HG03460 (cell line): ENCODE results near the gene BRAF.
"Not testable (repeated sequence)": the region's sequence is repeated elsewhere in the genome, so short reads cannot be mapped to it uniquely, and the experiment has no call there.

ENCODE experiments used
- ATAC-seq: cut with Tn5 transposase; IDR thresholded peaks from one replicate; pipeline ENCODE4 v1.9.1; 2021; ENCODE audit not compliant: unreplicated experiment

Gene BRAF

DNA sequence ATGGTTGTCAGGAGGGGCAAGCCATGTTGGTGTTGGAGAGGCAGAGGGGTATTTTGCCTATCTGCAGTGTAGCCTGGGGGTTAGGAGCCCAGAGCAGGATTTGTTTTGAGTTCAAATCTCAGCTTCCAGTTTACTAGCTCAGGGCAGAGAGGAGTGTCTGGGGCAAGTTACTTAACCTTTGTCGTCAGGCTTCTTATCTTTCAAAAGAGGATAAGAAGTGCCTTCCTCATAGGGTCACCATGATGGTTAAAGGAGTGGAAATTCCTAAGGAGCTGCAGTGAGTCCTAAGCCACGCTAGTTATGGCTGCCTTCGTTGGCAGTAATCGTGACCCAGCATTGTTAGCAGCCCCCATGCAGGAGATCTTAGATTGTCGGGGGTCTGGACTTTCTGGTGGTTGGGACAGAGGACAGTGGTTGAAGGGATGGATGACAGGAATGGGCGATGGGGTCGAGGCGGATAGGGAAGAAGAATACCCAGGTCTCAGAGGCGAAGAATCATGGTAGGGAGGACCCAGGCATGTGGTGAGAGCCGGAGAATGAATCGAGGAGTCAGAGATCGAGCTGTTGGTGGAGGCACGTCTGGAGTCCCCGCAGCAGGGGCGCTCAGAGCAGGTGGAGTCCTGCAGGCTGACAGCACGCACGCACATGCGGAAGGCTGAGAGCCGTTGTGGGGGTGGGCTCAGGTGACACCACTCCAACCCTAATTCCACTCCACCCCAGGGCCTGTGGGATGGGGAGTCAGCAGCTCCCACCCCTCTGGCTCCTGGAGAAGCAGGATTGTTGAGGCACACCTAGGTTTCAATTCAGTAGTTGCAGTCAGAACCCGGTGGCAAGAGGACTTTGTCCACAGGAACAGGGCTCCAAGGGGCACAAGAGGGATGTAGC lies 240.4 kb downstream of the BRAF start:
- no peak for ATAC-seq

DNA sequence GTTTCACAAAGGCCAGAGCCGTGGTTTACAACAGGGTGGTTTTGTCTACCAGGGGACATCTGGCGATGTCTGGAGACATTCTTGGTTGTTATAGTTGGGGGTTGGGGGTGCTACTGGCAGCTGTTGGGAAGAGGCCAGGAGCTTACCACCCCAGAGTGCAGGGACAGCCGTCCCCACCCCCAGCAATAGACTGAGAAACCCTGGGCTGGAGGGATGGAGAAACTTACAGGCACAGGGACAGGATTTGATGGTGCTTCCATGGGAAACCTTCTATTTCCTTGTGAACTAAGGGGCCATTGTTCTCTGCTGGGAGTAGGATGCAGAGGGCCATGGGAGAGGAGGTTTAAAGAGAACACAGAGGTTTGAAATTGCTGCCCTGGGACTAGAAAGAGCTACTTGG lies 241.1 kb downstream of the BRAF start:
- no peak for ATAC-seq

- ATAC-seq = no peak
Measured at GRCh38 chr7:140681766-140682165, 243.0 kb downstream of the BRAF start.

- ATAC-seq = no peak
Measured at GRCh38 chr7:140680886-140681285, 243.8 kb downstream of the BRAF start.

- no peak for ATAC-seq
Measured at GRCh38 chr7:140679186-140679585, 245.5 kb downstream of the BRAF start.

GRCh38 chr7:140678816-140679130 lies 246.0 kb downstream of the BRAF start:
- ATAC-seq = no peak

DNA sequence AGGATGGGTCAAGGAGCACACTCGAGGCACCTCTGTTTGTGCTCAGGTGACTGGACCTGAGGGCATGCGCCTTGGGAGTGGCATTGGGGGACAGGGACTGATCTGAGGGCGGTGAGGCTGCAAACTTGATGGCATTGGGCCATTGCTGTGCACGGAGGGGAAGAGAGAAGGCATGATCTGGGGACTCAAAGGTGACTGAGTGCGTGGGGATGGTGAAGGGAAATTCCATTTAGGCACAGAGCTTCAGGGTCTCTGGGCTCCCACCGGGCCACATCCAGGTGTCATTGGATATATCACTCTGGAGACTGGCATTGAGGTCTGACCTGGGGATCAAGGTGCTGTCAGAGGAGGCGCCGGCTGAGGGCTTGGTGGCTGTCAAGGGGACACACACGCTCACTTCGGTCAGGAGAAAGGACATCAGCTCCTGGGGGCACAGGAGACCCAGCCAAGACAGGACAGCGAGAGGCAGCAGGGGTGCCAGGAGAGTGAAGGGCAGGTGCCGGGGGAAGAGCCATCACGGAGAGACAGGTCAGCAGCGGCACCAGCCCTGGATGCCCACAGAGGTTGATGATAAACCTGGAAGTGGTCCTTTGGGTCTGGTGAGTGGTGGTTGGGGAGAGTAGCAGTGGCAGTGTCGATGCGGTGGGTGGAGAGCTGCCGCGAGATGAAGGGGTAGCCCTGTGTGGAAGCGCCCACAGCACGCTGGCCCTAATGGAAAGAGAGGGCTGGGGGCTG lies 246.5 kb downstream of the BRAF start:
- ATAC-seq = no peak

GRCh38 chr7:140677496-140677895 lies 247.2 kb downstream of the BRAF start:
- ATAC-seq = no peak

- not testable (repeated sequence) for ATAC-seq
Measured at GRCh38 chr7:140676956-140677355, 247.8 kb downstream of the BRAF start.

DNA sequence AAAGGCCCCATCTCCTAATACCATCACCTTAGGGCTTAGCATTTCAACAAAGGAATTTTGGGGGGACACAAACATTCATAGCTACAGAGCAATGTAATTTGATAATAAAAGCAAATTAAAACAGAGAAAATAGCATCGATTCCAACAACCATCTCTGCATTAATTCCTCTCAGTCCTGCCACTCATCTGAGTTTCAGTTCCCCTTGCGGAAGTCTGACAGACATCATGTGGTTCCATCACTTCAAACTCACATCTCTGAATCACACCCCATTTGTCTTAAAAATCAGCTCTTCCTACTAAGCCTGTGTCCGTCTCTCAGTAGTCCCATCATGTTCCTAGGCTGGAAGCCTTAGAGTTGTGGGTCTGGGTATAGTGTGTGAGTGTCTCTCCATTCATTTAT lies 248.4 kb downstream of the BRAF start:
- ATAC-seq = peak; percentile 47

GRCh38 chr7:140675726-140676125 lies 249.0 kb downstream of the BRAF start:
- no peak for ATAC-seq

DNA sequence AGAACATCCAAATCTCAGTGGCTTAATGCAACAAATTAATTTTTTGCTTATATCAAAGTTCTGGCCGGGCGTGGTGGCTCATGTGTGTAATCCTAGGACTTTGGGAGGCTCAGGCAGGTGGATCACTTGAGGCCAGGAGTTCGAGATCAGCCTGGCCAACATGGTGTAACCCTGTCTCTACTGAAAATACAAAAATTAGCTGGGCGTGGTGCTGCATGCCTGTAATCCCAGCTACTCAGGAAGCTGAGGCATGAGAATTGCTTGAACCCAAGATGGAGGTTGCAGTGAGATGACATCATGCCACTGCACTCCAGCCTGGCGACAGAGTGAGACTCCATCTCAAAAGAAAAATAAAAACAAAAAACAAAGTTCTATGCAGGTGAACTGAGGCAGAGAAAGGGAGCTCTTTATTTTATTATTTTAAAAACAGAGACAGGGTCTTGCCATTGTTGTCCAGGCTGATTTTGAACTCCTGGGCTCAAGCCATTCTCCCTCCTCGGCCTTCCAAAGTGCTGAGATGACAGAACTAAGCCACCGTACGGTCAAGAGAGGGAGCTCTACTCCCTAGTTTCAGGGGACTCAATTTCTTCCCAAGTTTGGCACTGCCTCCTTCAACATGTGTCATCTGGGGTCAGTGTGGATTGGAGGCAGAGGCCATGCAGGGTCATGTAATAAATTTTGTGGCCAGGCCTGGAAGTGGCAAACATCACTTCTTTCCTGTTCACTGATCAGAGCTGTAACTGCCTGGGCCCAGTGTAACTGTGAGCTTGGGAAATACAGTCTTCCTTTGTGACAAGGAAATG lies 249.6 kb downstream of the BRAF start:
- no peak for ATAC-seq

DNA sequence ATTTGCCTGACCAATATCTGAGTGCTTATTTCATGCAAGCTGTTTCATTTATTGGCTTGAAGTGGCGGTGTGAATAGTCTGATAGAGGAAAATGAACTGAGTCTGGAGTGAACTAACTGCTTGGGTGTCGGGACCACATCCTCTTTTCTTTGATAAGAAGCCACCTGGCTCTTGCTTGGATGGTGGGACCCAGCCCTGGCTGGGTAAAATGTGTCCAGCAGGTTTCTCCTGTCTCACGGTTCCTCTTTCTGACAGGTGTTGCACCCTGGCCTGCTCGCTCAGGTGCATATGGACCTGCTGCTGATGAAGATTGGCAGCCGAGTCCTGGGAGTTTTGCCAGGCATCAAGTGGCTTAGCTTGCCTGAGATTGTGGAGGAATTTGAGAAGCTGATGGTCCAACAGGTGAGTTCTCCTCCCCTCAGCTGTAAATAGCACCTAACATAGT lies 250.4 kb downstream of the BRAF start:
- peak; percentile 32 for ATAC-seq

DNA sequence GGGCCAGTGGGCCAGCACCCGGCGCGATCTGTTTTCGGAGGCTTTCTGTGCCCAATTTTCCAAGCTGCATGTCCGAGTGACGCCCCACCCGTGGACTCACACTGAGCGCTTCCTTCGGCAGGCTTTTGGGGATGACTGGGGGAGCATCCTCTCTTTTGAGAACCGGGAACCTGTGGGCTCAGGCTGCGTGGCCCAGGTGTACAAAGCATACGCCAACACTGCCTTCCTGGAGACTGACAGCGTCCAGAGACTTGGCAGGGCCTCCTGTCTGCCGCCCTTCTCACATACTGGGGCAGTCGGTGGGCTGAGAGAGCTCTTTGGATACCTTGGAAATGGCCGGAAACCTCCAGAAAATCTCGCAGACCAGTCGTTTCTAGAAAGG lies 251.0 kb downstream of the BRAF start:
- no peak for ATAC-seq

- ATAC-seq = peak; percentile 36
Measured at GRCh38 chr7:140673063-140673773, 251.5 kb downstream of the BRAF start.

DNA sequence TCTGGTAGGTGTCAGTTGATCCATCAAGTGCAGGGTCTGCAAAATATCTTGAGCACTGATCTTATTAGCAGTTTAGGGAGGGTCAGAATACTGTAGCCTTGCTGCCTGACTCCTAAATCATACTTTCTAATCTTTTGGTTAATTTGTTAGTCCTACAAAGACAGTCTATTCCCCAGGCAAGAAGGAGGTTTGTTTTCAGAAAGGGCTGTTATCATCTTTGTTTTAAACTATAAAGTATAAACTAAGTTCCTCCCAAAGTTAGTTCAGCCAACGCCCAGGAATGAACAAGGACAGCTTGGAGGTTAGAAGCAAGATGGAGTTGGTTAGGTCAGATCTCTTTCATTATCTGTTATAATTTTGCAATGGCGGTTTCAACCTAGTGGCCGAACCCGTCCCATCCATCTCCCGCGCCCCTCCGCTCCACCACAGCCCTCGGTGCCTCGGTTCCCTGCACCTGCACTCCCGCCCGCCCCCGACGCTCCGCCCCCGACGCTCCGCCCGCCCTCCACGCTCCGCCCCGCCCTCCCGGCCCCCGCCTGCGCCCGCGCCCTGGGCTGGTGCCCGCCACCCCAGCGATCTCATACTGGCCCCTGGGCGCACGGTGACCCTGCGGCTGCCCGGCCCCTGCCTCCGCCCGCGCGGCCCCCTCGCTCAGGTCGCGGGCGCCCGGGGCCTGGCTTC lies 252.2 kb downstream of the BRAF start, which contains the start of gene ADCK2:
Gene ADCK2, plus strand, starts transcription at position 564 of the 681 bp plus-strand sequence. CDS start 386 bp downstream, outside the sequence.
- peak; percentile 50 for ATAC-seq

DNA sequence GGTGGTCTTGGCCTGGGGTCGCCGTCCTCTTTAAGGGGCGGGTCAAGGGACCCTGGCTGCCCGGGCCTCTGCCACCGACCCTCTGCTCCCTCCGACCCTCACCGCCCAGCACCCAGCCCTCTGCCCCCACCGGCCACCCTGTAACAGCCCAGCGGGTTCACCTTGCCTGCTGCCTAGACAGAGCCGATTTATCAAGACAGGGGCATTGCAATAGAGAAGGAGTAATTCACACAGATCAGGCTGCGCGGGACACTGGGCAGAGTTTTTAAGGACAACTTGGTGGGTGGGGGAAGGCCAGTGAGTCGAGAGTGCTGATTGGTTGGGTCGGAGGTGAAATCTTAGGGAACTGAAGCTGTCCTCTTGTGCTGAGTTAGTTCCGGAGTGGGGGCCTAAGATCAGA lies 252.8 kb downstream of the BRAF start:
- no peak for ATAC-seq

DNA sequence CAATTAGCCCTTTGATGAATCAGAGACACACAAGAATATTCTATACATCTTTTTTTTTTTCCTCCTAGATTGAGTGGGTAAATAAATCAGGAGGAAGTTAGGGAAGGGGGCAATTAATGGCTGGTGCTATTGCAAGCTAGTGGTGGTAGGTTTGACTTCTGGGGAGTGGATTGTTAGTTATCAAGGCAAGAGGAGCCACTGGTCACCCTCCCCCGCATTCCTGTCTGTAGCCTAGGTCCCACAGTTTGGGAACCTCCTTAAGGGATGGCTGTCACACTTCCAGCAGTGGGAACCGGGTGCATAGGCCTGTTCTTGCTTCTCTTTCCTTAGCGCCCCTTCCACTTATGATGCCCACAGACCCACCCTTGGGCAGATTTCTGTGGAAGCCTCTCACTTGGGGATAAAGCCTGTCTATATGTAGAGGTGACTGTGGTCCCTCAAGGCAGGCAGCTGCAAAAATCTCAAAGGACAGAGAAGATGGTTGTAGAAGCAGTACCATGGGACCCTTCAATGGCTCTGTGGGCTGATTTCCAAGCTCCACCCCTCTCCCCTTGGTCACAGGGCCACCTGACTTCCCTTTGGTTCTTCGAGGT lies 254.3 kb downstream of the BRAF start:
- ATAC-seq = no peak

GRCh38 chr7:140669862-140670261 lies 254.9 kb downstream of the BRAF start:
- ATAC-seq = not testable (repeated sequence)

GRCh38 chr7:140669352-140669751 lies 255.4 kb downstream of the BRAF start:
- no peak for ATAC-seq
